ENCODE results near the gene GLIS1.
A peak's percentile ranks its signal among the peaks of the same experiment; 100 is the strongest.

Gene GLIS1

DNA sequence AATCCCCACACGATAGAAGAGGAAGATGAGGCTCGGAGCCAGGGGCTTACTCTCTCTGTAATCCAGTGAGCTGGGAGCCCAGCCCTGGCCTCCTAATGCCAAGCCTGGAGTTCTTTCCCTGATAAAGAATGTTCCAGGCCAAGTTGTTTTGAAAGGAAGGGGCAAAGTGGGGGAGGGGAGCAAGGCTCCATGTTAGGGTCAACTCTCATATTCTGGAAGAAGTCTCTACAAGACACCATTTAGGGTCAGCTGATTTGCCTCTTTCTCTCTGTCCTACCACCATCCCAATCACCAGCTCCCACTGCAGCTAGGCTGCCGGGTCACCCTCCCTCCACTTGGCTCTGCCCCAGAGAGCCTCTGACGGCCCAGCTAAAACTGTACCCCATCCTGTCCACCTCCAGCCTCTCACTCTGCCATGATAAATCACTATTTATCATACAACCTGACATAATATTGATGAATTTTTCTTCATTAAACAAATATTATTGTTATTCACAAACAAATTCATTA is 95.0 kb downstream of the GLIS1 start:
- Histone ChIP-seq H2BK5ac (ENCODE audit: low read depth, low read length, poor library complexity, severe bottlenecking) (no peak overlapping the region), H2BK120ac (ENCODE audit: low read depth, low read length) (no peak overlapping the region), H3K4me1 (ENCODE audit: control insufficient read depth, insufficient read depth, low read depth, low read length) (peaks cover 33% of the 10 kb centered on the region), H3K18ac (ENCODE audit: low read depth in 1 of 2, low read length in 2 of 2) (no peak overlapping the region), H3K4me3 (ENCODE audit: insufficient read depth in 1 of 2, low read depth in 1 of 2, low read length in 2 of 2) (no peak overlapping the region), H2AK5ac (ENCODE audit: low read length, severe bottlenecking) (no peak overlapping the region), H3K9ac (ENCODE audit: low read length) (no peak overlapping the region), H3K27me3 (ENCODE audit: control insufficient read depth in 1 of 2, insufficient read depth in 1 of 2, low read length in 2 of 2) (peaks cover 0 to 78% of the 10 kb centered on the region in 2 experiments), H3K14ac (ENCODE audit: low read length in 2 of 2) (no peak overlapping the region), H3K36me3 (ENCODE audit: control insufficient read depth in 1 of 2, insufficient read depth in 2 of 2, low read depth in 1 of 2, low read length in 2 of 2) (peaks cover 0 to 13% of the 10 kb centered on the region in 2 experiments), H3K4me2 (ENCODE audit: low read length, poor library complexity, severe bottlenecking) (no peak overlapping the region), H2AFZ (ENCODE audit: low read depth, low read length) (no peak overlapping the region), H2BK12ac (ENCODE audit: low read length in 2 of 2) (no peak overlapping the region), H4K91ac (ENCODE audit: low read length) (no peak overlapping the region), H2BK15ac (ENCODE audit: low read depth, poor library complexity, severe bottlenecking) (no peak overlapping the region), H3K27ac (ENCODE audit: low read length, poor library complexity, severe bottlenecking) (no peak overlapping the region), H3K79me1 (replicated peaks; ENCODE audit: low read length, poor library complexity, severe bottlenecking) (peaks cover 41% of the 10 kb centered on the region), H3K9me3 (ENCODE audit: control insufficient read depth, low read length) (no peaks in the 10 kb centered on the region), H3K4ac (ENCODE audit: low read depth in 1 of 2, low read length in 2 of 2) (no peak overlapping the region), H3K23ac (ENCODE audit: low read length in 2 of 2) (no peak overlapping the region), H4K8ac (ENCODE audit: low read length) (no peak overlapping the region)
- WGBS: 92% methylated on average over 4 of the region's 4 CpGs
- no peak for DNase-seq

DNA sequence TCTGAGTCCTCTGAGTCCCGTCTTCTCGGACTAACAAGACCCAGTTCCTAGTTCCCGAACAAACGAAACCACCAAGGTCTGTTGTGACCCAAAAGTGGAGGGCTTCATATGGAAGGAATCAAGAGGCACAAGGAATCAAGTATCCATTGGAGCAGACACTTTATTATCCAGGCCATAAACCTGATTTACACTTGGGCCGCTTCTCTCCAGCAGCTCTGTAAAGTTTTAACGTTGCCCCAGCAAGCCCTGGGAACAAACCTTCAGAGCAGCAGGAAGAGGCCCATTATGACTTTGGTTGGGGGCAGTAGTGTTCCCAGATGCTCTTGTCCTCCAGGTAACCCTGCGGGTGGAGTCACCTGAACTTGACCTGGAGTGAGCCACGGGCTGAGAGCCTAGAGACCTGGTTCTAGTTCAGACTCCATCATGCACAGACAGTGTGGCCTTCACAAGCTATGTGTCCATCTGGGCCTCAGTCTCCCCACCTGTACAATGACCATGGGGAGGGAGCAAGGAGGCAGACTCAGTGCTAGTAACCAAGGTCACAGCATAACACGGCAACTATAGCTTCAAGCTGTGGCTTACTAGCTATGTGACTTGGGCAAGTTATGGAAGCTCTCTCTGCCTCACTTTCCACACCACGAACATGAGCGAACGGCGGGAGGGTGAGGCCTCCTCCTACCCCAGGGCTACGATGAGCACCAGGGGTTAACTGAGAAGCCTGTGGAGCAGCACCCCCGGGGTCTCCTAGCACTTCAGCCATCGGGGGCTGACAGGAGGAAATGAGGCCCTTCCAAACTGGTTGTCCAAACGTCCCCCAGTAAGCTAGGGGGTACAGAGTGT is 95.7 kb downstream of the GLIS1 start:
- no peak overlapping the region for H4K91ac ChIP-seq (ENCODE audit: low read length)
- H3K14ac ChIP-seq (ENCODE audit: low read length in 2 of 2): no peak overlapping the region
- H3K18ac ChIP-seq (ENCODE audit: low read depth in 1 of 2, low read length in 2 of 2): no peak overlapping the region
- H4K8ac ChIP-seq (ENCODE audit: low read length): no peak overlapping the region
- H3K4me2 ChIP-seq (ENCODE audit: low read length, poor library complexity, severe bottlenecking): no peak overlapping the region
- no peak overlapping the region for H2AK5ac ChIP-seq (ENCODE audit: low read length, severe bottlenecking)
- no peak overlapping the region for H3K23ac ChIP-seq (ENCODE audit: low read length in 2 of 2)
- no peak overlapping the region for H3K27ac ChIP-seq (ENCODE audit: low read length, poor library complexity, severe bottlenecking)
- H3K79me1 ChIP-seq (replicated peaks; ENCODE audit: low read length, poor library complexity, severe bottlenecking): peaks cover 44% of the 10 kb centered on the region
- no peak overlapping the region for H2AFZ ChIP-seq (ENCODE audit: low read depth, low read length)
- H2BK5ac ChIP-seq (ENCODE audit: low read depth, low read length, poor library complexity, severe bottlenecking): no peak overlapping the region
- H3K9me3 ChIP-seq (ENCODE audit: control insufficient read depth, low read length): no peaks in the 10 kb centered on the region
- WGBS: 76% methylated on average over 17 of the region's 17 CpGs
- no peak for DNase-seq
- peaks cover 36% of the 10 kb centered on the region for H3K4me1 ChIP-seq (ENCODE audit: control insufficient read depth, insufficient read depth, low read depth, low read length)
- H2BK120ac ChIP-seq (ENCODE audit: low read depth, low read length): no peak overlapping the region
- H3K4me3 ChIP-seq (ENCODE audit: insufficient read depth in 1 of 2, low read depth in 1 of 2, low read length in 2 of 2): no peak overlapping the region
- peaks cover 0 to 17% of the 10 kb centered on the region in 2 experiments for H3K36me3 ChIP-seq (ENCODE audit: control insufficient read depth in 1 of 2, insufficient read depth in 2 of 2, low read depth in 1 of 2, low read length in 2 of 2)
- no peak overlapping the region for H3K9ac ChIP-seq (ENCODE audit: low read length)
- no peak overlapping the region for H2BK12ac ChIP-seq (ENCODE audit: low read length in 2 of 2)
- peaks cover 0 to 73% of the 10 kb centered on the region in 2 experiments for H3K27me3 ChIP-seq (ENCODE audit: control insufficient read depth in 1 of 2, insufficient read depth in 1 of 2, low read length in 2 of 2)
- H3K4ac ChIP-seq (ENCODE audit: low read depth in 1 of 2, low read length in 2 of 2): no peak overlapping the region
- H2BK15ac ChIP-seq (ENCODE audit: low read depth, poor library complexity, severe bottlenecking): no peak overlapping the region

DNA sequence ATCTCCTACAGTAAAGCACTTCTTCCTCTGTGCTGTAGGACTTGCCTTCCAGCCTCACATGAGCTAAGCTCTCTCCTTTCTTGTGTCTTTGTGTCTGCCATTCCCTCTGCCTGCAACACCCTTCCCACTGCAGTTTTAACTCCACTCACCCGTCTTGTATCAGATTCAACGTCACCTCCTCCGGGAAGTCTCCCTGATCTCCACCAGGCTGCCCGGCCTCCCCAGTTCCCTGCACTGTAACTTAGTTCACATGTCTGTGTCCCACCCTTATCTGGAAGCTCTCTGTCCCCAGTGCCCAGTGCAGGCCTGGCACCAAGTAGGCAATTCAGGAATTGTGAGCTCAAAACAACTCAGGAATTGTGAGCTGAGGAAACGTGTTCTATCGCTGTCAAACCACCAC is 96.4 kb downstream of the GLIS1 start:
- Histone ChIP-seq H2BK5ac (ENCODE audit: low read depth, low read length, poor library complexity, severe bottlenecking) (no peak overlapping the region), H4K91ac (ENCODE audit: low read length) (no peak overlapping the region), H3K9me3 (ENCODE audit: control insufficient read depth, low read length) (no peaks in the 10 kb centered on the region), H3K23ac (ENCODE audit: low read length in 2 of 2) (no peak overlapping the region), H2BK15ac (ENCODE audit: low read depth, poor library complexity, severe bottlenecking) (no peak overlapping the region), H3K18ac (ENCODE audit: low read depth in 1 of 2, low read length in 2 of 2) (peak overlapping the region in 1 of 2 experiments; percentile 42), H2BK12ac (ENCODE audit: low read length in 2 of 2) (no peak overlapping the region), H3K4me2 (ENCODE audit: low read length, poor library complexity, severe bottlenecking) (no peak overlapping the region), H3K14ac (ENCODE audit: low read length in 2 of 2) (no peak overlapping the region), H4K8ac (ENCODE audit: low read length) (no peak overlapping the region), H3K4ac (ENCODE audit: low read depth in 1 of 2, low read length in 2 of 2) (no peak overlapping the region), H3K79me1 (replicated peaks; ENCODE audit: low read length, poor library complexity, severe bottlenecking) (peaks cover 50% of the 10 kb centered on the region), H3K36me3 (ENCODE audit: control insufficient read depth in 1 of 2, insufficient read depth in 2 of 2, low read depth in 1 of 2, low read length in 2 of 2) (peaks cover 0 to 23% of the 10 kb centered on the region in 2 experiments), H2AK5ac (ENCODE audit: low read length, severe bottlenecking) (no peak overlapping the region), H3K27me3 (ENCODE audit: control insufficient read depth in 1 of 2, insufficient read depth in 1 of 2, low read length in 2 of 2) (peaks cover 0 to 73% of the 10 kb centered on the region in 2 experiments), H3K4me1 (ENCODE audit: control insufficient read depth, insufficient read depth, low read depth, low read length) (peaks cover 36% of the 10 kb centered on the region), H3K4me3 (ENCODE audit: insufficient read depth in 1 of 2, low read depth in 1 of 2, low read length in 2 of 2) (no peak overlapping the region), H3K27ac (ENCODE audit: low read length, poor library complexity, severe bottlenecking) (no peak overlapping the region), H2BK120ac (ENCODE audit: low read depth, low read length) (no peak overlapping the region), H2AFZ (ENCODE audit: low read depth, low read length) (no peak overlapping the region), H3K9ac (ENCODE audit: low read length) (no peak overlapping the region)
- 77% methylated on average over 6 of the region's 6 CpGs for WGBS
- no peak for DNase-seq

DNA sequence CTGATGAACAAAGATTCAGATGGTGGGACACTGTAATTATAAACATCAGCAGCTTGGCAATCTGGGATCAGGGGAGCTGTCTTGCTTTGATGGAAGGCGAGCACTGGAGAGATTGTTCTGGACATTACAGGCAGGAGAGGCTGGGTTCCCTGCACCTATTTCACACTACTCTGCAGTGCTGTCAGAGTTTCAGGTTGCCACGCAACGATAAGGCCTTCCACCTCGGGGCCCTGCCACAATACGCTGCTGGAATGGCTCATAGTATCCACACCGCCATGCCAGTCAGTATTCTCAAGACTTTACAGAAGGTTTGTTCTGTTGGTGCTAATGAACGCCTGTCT is 96.8 kb downstream of the GLIS1 start:
- peaks cover 0 to 76% of the 10 kb centered on the region in 2 experiments for H3K27me3 ChIP-seq (ENCODE audit: control insufficient read depth in 1 of 2, insufficient read depth in 1 of 2, low read length in 2 of 2)
- no peak overlapping the region for H3K4ac ChIP-seq (ENCODE audit: low read depth in 1 of 2, low read length in 2 of 2)
- H2BK15ac ChIP-seq (ENCODE audit: low read depth, poor library complexity, severe bottlenecking): no peak overlapping the region
- no peak overlapping the region for H2AK5ac ChIP-seq (ENCODE audit: low read length, severe bottlenecking)
- H2AFZ ChIP-seq (ENCODE audit: low read depth, low read length): no peak overlapping the region
- H3K9ac ChIP-seq (ENCODE audit: low read length): no peak overlapping the region
- no peak for DNase-seq
- H2BK120ac ChIP-seq (ENCODE audit: low read depth, low read length): no peak overlapping the region
- no peak overlapping the region for H3K4me2 ChIP-seq (ENCODE audit: low read length, poor library complexity, severe bottlenecking)
- peaks cover 36% of the 10 kb centered on the region for H3K4me1 ChIP-seq (ENCODE audit: control insufficient read depth, insufficient read depth, low read depth, low read length)
- no peak overlapping the region for H4K91ac ChIP-seq (ENCODE audit: low read length)
- no peak overlapping the region for H3K14ac ChIP-seq (ENCODE audit: low read length in 2 of 2)
- no peak overlapping the region for H2BK12ac ChIP-seq (ENCODE audit: low read length in 2 of 2)
- no peak overlapping the region for H3K27ac ChIP-seq (ENCODE audit: low read length, poor library complexity, severe bottlenecking)
- H3K23ac ChIP-seq (ENCODE audit: low read length in 2 of 2): no peak overlapping the region
- peaks cover 0 to 24% of the 10 kb centered on the region in 2 experiments for H3K36me3 ChIP-seq (ENCODE audit: control insufficient read depth in 1 of 2, insufficient read depth in 2 of 2, low read depth in 1 of 2, low read length in 2 of 2)
- no peak overlapping the region for H4K8ac ChIP-seq (ENCODE audit: low read length)
- H3K79me1 ChIP-seq (replicated peaks; ENCODE audit: low read length, poor library complexity, severe bottlenecking): peaks cover 53% of the 10 kb centered on the region
- H2BK5ac ChIP-seq (ENCODE audit: low read depth, low read length, poor library complexity, severe bottlenecking): no peak overlapping the region
- 88% methylated on average over 7 of the region's 7 CpGs for WGBS
- no peaks in the 10 kb centered on the region for H3K9me3 ChIP-seq (ENCODE audit: control insufficient read depth, low read length)
- no peak overlapping the region for H3K18ac ChIP-seq (ENCODE audit: low read depth in 1 of 2, low read length in 2 of 2)
- H3K4me3 ChIP-seq (ENCODE audit: insufficient read depth in 1 of 2, low read depth in 1 of 2, low read length in 2 of 2): no peak overlapping the region
